GM21367 (cell line): ENCODE results near the gene DIP2C.
"Not testable (repeated sequence)": the region's sequence is repeated elsewhere in the genome, so short reads cannot be mapped to it uniquely, and the experiment has no call there.

ENCODE experiments used
- ATAC-seq: cut with Tn5 transposase; IDR thresholded peaks from one replicate; pipeline ENCODE4 v1.9.1; 2021; ENCODE audit not compliant: unreplicated experiment

The DIP2C gene

DNA sequence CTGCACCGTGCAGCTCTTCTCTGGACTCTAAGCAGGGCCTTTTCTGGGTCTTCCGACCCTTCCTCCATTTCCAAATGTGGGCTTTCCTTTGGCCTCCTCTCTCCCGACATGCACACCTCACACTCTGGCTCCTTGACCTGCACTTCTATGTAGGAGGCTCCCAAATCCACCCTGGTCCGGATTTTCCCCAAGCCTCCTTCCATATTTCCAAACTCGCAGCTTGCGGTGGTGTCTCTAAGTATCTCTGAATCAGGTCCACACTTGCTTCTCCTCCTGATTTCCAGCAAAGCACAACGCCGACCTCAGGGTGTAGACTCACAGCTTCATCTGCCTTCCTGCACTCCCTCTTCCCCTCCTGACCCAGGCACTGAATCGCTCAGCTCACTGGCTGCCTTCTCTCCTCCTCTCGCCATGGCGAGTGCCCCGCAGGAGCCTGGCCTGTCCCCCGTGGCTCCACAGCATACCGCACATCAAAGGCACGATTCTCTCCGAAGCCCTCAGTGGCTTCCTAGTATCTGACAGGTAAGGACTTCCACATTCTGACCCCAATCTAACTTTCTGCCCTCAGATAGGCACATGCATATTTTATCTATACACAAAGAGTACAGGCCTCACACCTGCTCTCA, 27.8 kb downstream of the DIP2C start:
- no peak for ATAC-seq

DNA sequence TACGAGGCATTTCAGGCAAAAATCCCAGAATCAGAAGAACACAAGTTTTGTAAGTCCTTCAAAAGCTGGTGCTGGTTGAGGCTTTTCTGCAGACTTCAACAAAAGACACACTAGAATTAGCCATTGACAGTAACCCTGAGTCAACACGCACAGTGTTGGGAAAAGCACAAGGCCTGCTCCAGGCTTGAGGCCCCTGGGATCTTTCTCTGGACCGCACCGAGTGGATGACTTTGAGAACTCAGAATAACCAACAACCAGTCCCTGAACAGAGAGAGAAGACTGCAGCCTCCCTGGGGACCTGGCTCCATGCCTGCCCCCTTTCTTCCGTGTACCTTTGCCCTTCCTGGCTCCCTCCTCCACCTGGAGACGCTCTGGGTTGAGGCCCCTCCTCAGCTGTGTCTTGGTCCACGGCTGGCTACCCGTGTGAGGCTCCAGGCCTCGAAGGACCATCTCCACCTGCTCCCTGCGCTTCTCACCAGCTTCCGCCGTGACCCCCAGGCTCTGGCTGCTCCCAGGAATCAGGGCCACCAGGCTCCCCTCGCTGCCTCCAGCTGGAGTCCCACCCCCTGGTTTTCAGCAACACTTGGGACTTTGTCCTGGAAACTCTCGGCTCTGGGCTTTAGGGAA, 28.4 kb downstream of the DIP2C start:
- ATAC-seq: no peak

DNA sequence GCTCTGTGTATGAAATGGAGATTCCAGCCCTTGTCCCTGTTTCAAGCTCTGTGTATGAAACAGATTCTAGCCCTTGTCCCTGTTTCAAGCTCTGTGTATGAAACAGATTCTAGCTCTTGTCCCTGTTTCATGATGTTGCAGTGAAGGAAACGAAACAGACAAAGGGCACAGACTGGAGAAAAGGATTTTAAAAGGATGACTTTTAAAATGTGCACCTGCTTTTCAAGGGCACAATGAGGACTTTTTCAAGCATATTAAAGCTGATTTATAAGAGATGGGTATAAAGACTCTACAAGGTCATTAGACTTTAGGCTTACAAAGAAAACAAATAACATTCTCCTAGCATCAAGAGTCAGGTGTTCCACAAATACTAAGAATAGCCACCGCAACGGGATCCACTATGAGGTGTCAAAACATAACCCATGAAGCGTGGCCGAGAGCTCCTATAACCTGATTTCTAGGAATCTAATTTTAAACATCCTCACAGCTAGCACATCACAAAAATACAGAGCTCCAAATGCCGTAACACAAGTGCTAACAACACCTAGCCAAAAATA, 29.0 kb downstream of the DIP2C start:
- no peak for ATAC-seq

DNA sequence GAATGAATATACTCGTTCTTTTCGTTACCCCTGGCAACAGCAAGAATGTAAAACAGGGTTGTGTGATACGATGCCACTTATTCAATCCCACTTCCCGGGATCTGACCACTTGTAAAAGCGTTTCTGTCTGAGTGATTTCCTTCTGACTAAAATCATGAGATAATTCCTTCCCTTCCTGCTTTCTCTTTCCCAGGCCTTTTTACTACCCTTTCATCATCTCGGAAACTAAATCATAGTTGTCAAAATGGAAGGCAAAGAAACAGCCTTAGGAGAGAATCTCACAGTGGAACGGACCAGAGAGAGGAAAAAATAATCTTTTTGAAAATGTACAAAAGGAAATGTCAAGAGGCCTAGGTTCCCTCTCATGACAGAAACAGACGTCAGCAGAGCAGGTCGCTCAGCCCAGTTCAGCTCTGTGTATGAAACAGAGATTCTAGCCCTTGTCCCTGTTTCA, 29.8 kb downstream of the DIP2C start:
- no peak for ATAC-seq

DNA sequence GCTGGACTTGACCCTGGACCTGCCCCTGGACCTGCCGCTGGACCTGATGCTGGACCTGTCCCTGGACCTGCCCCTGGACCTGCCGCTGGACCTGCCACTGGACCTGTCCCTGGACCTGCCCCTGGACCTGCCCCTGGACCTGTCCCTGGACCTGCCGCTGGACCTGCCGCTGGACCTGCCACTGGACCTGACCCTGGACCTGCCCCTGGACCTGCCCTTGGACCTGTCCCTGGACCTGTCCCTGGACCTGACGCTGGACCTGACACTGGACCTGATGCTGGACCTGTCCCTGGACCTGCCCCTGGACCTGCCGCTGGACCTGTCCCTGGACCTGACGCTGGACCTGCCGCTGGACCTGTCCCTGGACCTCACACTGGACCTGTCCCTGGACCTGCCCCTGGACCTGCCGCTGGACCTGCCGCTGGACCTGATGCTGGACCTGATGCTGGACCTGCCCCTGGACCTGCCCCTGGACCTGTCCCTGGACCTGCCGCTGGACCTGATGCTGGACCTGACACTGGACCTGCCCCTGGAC, 31.6 kb downstream of the DIP2C start:
- not testable (repeated sequence) for ATAC-seq

DNA sequence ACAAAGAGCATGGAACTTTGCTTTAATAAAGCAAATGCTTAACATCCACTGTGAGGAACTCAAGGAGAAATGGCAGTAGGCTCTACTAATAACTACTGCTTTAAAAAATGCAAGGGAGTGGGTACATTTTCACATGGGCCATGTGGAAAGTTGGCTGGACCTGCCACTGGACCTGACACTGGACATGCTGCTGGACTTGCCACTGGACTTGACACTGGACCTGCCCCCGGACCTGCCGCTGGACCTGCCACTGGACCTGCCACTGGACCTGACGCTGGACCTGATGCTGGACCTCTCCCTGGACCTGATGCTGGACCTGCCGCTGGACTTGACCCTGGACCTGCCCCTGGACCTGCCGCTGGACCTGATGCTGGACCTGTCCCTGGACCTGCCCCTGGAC, 32.6 kb downstream of the DIP2C start:
- ATAC-seq: no peak

DNA sequence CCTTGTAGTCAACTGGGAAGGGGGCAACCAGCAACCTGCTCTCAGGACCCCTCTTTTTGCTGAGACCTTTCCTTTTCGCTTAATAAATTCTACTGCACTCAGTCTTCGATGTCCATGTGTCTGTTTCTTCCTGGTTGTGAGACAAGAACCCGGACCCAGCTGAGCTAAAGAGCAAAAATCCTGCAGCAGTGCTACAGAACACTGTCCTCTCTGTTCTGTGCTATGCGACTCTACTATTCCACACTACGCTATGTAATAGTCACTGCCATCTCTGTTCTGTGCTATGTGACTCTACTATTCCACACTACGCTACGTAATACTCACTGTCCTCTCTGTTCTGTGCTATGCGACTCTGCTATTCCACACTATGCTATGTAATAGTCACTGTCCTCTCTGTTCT, 34.3 kb downstream of the DIP2C start:
- ATAC-seq: no peak

DNA sequence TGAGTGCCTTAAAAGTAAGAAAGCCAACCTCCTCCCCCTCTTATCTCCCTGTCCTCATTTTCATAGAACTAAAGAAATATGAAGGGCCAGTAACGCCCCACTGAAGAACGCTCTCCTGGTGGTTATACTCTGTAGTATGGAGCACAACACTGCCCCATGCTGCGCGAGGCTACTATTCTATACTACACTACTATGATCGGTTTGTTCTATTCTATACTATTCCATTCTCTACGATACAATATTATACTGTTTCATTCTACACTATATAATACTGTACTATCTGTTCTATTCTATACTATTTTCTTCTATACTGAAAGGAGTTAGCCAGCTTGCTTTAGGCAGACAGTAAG, 34.8 kb downstream of the DIP2C start:
- no peak for ATAC-seq

DNA sequence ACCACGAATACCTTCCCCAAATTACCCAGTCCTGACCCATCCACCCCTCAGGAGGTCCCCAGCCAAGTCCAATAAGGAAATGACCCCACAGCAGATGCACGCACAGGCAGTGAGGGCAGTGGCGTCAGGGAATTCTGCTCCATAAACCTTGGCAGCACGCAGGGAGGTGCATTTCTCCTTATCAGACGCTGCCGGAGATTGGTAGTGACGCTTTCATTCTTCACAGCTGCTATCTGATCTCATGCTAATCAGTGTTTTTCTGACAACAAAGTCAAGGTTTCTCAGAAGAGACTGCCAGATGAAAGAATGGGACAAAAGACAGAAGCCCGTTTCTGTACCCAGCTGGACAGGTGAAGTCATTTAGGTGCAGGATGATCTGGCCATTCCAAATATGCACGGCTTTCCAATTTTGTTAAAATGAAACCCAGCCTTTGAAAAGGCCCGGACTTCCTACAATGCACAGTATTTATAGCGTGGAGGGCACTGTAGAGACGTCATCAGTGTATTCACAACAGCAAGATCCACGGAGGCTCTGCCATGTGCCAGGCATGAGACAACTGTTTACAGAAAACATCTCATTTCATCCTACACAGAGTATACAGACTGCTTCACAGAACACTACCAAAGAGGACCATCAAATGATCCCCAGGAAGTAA, 35.3 kb downstream of the DIP2C start:
- ATAC-seq: no peak

DNA sequence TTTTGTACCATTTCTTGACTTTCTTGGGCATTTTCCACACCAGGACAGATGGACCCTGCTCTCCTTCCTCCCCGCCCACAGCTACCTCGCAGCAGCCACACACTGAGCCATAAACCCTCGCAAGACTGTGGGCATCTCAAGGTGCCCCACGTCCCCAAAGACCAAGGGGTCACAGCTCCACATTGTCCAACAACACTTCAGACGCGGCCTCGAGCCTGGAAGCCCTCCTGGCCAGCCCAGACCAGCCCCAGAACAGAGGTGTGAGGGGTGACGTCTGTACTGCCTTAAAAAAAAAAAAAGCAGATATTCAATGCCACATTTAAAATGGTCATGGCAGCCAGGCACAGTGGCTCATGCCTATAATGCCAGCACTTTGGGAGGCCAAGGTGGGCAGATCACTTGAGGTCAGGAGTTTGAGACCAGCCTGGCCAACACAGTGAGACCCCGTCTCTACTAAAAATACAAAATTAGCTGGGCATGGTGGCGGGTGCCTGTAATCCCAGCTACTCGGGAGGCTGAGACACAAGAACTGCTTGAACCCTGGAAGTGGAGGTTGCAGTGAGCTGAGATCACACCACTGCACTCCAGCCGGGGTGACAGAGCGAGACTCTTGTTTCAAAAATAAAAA, 36.5 kb downstream of the DIP2C start:
- not testable (repeated sequence) for ATAC-seq

DNA sequence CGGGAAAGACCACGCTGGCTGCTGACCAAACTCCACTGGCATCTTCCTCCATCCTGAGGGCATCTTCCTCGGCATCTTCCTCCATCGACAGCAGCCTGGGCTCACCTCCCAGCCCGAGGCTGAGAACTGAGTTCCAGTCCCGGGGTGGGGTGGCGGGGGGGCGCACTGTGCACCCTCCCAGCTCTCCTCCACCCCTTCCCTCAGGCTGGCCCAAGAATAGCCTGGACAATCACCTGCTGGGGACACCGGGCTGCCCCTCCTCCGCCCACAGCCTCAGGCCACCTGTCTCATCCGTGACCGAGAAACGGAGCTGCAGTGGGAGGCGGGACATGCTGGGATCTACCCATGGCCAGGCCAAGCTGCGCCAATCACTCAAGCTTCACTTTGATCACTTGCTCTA, 37.2 kb downstream of the DIP2C start:
- no peak for ATAC-seq

DNA sequence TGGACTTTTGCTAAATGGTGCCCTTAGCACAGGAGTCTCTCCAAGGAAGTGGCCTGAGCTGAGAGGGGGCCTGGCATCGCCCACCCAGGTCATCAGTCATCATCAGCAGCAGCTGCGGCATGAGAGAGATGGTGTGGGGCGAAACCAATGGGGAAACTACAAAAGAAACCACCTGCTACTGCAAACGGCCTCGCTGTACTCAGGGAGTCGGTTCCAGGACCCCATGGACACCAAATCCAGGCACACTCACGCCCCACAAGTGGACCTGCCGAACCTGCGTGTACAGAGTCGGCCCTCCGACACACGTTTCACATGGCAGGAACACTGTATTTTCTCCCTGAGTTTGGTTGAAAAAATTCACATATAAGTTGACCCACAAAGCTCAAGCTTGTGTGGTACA, 37.8 kb downstream of the DIP2C start:
- no peak for ATAC-seq

DNA sequence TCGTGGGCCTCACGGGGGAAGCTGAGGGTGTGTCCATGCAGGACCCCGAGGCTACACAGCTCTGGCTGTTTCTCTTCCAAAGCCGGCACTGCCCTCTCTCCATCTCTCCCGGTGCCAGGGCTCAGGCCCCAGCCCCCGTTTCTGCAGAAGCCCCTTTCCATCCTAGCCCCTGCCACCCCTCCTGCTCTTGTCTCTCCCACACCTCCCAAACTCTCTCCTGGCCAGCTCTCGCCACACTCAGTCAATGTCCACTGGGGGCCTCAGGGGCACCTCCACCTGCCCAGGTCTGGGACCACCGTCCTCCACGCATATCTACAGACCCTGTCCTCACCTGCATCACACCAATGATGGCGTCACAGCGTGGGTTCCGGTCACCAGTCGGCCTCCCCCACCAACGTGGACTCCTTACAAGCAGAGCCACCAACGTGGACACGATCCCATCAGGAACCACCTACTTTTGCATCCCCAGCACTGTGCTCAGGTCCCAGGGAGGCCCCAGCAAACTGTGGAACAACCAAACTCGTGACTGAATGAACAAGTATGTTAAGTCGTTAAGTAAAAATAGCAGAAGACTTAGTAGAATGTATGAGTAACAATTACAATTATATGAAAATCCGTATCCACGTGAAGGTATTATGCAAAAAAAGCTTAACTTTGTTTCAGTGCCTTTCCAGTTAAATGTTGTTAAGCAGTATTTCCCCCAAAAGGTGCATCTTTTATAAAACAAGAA, 38.4 kb downstream of the DIP2C start:
- no peak for ATAC-seq

DNA sequence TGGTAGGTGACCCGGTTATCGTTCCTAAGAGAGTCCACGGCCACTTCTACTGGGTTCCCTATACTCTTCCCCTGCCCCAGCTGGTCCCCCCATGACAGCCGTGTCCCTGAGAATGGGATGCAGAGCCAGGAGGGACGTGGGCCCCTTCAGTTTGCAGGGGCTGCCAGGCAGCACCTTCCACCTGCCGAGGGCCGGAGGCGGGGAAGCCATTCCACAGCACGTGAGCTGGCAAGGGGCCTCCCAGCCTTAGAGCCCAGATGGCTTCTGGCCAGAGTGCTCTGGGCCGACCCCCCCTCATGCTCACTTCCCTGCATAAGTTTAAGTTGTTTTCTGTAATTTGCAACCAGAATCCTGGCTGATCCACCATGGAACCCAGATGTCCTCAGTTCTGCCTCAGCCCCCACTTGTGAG, 39.0 kb downstream of the DIP2C start:
- no peak for ATAC-seq

DNA sequence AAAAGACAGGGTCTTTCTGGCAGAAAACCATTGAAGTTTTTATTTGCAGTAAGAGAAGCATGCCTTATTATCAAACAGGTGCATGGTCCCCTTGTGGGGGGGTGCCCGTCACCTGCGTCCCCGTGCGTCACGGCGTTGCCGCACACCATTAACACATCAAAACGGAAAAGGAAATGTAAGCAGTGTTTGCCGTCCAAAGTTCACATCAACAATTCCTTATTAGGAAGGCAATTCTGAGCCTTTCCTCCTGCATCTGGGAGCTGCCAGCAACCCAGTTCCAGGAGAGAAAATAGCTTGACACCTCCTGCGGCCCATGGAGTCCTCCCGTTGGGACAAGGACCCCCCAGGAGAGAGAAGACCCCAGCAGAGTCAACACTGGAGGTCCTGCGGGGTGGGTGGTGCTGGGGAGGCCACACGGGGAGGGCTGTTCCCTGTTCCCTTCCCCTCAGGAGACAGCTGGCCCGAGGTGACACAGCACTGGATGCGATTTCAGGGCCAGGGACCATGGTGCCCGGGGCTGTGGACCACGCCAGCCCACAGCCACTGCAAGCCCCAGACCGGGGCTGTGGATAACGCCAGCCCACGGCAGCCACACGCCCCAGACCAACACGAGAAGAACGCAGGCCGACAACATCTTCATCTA, 39.5 kb downstream of the DIP2C start:
- no peak for ATAC-seq

DNA sequence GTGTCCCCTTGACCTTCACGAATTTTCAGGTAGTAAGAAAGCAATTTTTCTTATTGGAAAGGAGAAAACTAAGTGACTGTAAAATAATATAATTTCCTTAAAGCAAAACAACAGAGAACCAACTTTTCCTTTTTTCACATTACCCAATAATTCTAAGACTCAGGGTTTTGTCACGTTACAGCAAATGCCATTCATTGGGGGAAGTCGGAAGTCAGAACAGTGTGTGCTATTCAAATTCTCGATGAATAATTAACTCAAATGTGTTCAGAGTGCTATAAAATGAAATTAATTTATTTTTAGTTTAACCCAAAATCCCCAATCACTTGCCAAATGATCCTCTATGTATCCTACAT, 40.0 kb downstream of the DIP2C start:
- no peak for ATAC-seq

DNA sequence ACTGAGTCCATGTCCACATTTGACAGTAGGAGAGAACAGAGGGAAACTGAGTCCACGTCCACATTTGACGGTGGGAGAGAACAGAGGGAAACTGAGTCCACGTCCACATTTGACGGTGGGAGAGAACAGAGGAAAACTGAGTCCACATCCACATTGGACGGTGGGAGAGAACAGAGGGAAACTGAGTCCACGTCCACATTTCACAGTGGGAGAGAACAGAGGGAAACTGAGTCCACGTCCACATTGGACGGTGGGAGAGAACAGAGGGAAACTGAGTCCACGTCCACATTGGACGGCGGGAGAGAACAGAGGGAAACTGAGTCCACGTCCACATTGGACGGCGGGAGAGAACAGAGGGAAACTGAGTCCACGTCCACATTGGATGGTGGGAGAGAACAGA, 42.4 kb downstream of the DIP2C start:
- not testable (repeated sequence) for ATAC-seq

DNA sequence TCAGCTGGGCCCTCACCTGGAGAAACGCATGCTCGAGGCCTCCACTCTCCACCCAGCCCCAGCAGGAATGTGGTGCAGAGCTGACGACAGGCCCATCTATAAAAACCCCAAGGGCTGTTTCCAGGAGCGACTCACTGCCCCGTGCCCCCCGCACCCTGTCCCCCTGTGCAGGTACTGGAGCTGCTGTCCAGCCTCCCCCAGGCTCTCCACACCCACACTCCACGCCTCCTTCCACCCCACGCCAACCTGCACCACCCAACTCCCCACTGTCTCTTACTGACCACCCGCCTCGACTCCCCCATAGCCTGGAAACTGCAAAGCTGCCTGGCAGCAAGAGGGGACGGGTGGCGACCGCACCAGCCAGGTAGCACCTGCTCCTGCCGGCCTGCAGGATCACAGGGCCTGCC, 43.3 kb downstream of the DIP2C start:
- no peak for ATAC-seq

DNA sequence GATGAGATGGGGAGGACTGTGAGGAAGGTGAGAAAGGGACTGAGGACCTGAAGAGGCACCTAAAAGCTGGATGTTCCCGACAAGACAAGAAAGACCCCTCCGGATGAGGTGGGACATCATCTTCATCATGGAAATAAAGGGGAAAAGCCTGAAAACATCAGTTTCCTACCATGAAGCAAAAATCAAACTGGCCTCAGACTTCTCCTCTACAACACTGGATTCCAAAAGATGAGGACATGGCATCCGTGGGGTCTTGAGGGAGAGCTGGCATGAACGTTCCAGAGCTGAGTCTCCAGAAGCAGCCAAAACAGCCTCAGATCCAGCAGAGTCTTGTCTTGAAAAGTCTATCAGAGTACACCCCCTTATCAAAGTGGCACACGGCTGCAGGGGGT, 44.5 kb downstream of the DIP2C start:
- no peak for ATAC-seq

DNA sequence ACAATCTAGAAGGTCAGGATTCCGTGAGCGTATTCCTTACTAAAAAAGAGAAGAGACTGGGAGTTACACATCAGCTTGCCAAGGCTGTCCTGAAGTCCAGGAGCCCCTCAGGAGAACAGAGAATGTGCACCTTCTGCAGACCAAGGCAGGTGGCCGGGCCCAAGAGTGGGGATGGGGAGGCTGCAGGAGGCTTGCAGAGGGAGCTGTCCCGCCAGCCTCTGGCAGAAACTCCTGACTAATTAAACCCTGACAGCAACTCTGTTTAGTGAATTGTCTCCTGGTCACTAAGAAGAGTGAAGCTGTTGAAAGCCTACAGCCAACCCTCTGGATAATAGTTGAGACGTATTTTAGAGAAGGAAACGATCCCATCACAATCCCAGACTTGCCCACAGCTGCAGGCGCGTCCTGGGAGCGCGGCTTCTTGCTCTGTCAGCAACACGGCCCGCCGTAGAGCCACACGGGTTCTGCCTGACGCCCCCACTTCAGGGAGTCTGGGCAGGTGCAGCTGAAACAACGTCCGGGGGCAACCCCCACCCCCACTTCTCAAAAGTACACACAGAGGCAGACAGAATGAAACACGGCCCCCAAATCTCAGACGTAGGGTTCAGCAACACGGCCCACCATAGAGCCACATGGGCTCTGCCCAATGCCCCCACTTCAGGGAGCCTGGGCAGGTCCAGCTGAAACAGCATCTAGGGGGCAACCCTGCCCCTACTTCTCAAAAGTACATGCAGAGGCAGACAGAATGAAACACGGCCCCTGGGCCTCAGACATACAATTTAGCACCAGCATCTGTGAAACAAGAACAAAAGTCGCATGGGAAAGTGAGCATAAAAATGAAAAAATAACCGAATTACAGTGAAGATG, 45.2 kb downstream of the DIP2C start:
- no peak for ATAC-seq
